GM19193 (cell line): ENCODE data around the gene PRDX1.

Experiments used
- POLR2A ChIP-seq: IDR thresholded peaks from 4 replicates; pipeline ENCODE4 v1.6.1; 2011; ENCODE audit not compliant: insufficient read depth, insufficient read length; ENCODE audit errors: extremely low read depth

PRDX1 gene

DNA sequence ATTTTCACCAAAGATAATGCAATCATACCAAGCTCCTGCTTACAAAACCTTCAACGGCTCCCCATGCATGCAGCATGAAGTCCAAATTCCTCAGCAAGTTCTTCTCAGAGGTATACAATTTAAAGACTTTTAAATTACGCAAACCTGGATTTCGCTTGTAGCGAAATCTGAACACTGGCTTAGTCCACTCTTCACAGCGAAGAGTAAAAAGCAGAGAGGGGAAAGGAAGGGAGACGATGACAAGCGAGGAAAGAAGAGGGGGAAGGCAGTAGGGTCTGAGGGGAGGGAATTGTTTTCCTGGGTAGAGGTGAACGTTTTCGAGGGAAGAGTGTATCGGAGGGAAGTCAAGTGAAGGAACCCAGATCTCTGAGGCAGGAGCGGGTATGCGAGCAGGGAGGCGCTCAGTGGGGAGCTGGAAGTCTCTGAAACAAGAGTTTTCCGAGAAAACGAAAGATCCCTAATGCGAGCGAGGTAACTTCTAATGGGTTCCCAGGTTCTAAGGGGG is 31.5 kb downstream of the PRDX1 start:
- TF ChIP-seq POLR2A = no peak

DNA sequence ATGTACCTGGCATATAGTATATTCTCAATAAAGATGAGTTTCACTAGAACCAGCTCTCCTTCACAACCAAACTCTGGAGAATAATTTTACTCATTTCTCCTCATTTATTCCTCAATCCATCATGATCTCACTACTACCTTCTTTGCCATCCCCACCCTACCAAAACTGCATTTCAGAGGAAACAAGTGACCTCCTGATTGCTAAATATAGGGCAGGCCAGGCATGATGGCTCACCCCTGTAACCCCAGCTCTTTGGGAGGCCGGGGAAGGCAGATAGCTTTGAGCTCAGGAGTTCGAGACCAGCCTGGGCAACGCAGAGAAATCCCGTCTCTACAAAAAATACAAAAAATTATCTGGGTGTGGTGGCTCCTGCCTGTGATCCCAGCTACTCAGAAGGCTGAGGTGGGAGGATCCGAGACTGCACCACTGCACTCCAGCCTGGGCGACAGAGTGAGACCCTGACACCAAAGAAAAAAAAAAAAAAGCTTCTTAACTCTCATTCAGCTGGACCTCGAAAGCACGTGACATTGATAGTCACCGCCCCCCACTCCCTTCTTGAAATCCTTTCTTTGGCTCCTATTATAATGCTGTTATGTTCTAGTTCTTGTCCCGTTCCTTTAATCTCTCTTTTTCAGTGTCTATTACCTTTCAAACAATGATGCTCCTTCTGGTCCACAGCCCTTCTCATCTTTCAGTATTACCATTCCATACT is 32.9 kb downstream of the PRDX1 start:
- no peak for TF ChIP-seq POLR2A

- TF ChIP-seq POLR2A = no peak
These were observed 35.7 kb downstream of the PRDX1 start for GRCh38 chr1:45485949-45486348.

DNA sequence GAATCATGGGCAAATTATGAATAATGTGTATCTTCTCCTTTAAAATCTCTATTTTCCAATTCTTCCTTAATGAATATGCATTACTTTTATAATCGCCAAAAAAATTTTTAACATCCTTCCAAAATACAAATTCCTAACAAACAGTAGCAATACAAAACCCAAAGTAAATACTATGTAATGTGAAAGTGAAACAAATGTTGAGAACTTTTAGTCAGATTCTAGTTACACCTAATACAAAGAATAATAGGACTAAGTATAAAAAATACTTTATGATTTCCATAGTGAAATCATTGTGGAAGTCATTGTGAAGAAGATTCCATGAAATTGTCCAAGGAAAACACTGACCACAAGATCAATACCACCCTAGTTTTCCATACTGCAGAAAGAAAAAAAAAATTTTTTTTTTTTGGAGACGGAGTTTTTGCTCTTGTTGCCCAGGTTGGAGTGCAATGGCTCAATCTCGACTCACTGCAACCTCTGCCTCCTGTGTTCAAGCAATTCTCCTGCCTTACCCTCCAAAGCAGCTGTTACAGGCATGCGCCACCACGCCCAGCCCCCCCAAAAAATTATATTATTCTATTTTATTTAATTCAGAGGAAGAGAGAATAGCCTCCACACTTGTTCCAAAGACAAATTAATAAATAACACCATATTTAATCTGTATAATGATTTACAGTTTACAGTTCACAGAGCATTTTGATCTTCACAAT is 42.5 kb downstream of the PRDX1 start:
- TF ChIP-seq POLR2A = no peak

- no peak for TF ChIP-seq POLR2A
These were observed 43.4 kb downstream of the PRDX1 start for GRCh38 chr1:45478121-45478814.

- TF ChIP-seq POLR2A = no peak
These were observed 44.0 kb downstream of the PRDX1 start for GRCh38 chr1:45477646-45478045.

GRCh38 chr1:45473302-45473701 is 48.4 kb downstream of the PRDX1 start:
- no peak for TF ChIP-seq POLR2A

- no peak for TF ChIP-seq POLR2A
These were observed 51.3 kb downstream of the PRDX1 start for GRCh38 chr1:45470306-45470798.

DNA sequence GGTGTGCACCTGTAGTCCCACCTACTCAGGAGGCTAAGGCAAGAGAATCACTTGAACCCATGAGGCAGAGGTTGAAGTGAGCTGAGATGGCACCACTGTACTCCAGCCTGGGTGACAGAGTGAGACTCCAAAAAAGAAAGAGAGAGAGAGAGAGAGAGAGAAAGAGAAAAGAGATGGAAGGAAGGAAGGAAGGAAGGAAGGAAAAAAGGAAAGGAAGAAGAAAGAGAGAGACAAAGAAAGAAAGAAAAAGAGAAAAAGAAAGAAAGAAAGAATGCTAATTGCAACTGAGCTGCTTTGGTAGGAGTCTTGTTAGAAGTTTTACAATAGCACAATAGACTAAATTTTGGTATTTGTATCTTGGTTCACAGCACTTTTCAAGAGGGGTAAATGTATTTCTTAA is 56.4 kb downstream of the PRDX1 start:
- TF ChIP-seq POLR2A = no peak
